GM12872 (cell line): ENCODE measurements around the gene HDAC8.

Experiments used
- CTCF ChIP-seq: IDR thresholded peaks from 3 replicates; pipeline ENCODE4 v1.5.1; 2011; ENCODE audit warnings: low read depth, mild to moderate bottlenecking, low read length, moderate library complexity; ENCODE audit not compliant: insufficient read depth

The HDAC8 gene

GRCh38 chrX:72376124-72376523 lies 196.5 kb downstream of the HDAC8 start:
- no peak for TF ChIP-seq CTCF

- TF ChIP-seq CTCF: no peak
Measured at GRCh38 chrX:72373136-72373535, 199.5 kb downstream of the HDAC8 start.

GRCh38 chrX:72372735-72373134 lies 199.9 kb downstream of the HDAC8 start:
- TF ChIP-seq CTCF: no peak

- TF ChIP-seq CTCF: no peak
Measured at GRCh38 chrX:72371405-72371804, 201.2 kb downstream of the HDAC8 start.

- no peak for TF ChIP-seq CTCF
Measured at GRCh38 chrX:72368796-72369195, 203.8 kb downstream of the HDAC8 start.

GRCh38 chrX:72367516-72367915 lies 205.1 kb downstream of the HDAC8 start:
- TF ChIP-seq CTCF: no peak

GRCh38 chrX:72366701-72367454 lies 205.8 kb downstream of the HDAC8 start:
- no peak for TF ChIP-seq CTCF

GRCh38 chrX:72366178-72366577 lies 206.5 kb downstream of the HDAC8 start:
- no peak for TF ChIP-seq CTCF
